GM03348 (cell line): ENCODE results near the gene OGDHL.
A peak's percentile ranks its signal among the peaks of the same experiment; 100 is the strongest.
"Not testable (repeated sequence)": the region's sequence is repeated elsewhere in the genome, so short reads cannot be mapped to it uniquely, and the experiment has no call there.

Source experiments
- DNase-seq: peaks from one replicate; pipeline ENCODE4 v3.0.0; 2012; ENCODE audit warnings: low spot score

OGDHL gene

DNA sequence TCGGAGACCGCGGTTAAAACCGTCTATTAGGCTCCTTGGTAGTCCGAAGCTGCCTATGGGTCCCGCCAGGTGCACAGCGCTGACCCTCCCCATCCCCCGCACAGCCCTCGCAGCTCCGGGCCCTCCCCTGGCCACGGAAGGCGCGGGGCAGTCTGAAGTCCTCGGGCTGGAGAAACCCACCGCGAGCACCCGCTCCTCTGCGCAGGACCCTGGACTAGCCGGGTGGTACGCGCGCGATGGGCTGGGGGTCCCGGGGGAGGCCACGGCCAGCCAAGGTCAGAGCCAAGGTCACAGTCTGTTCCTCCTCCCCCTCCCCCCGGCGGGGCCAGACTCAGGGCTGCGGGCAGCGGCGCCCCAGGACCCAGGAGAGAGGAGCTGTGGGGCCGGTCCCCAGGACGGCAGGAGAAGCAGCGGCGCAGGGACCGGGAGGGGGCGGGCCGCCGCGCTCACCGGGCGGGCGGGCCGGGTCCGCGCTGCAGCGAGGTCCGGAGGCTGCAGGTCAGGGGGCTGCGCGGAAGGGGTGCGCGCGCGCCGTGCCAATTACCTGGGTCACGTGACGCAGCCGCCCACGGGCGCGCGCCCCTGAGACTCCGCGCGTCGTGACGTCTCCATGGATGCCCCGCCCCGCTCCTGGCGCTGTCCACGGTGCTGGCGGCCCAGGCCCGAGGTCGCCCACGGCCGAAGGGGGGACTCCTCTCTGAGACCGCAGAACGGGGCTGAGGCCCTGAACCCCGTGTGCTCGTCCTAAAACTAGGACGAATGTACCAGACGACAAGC, at the start of gene OGDHL:
Gene OGDHL, minus strand, starts transcription at position 535 of the 777 bp plus-strand sequence. CDS start 3,731 bp downstream, outside the sequence.
- peak; percentile 89 for DNase-seq

DNA sequence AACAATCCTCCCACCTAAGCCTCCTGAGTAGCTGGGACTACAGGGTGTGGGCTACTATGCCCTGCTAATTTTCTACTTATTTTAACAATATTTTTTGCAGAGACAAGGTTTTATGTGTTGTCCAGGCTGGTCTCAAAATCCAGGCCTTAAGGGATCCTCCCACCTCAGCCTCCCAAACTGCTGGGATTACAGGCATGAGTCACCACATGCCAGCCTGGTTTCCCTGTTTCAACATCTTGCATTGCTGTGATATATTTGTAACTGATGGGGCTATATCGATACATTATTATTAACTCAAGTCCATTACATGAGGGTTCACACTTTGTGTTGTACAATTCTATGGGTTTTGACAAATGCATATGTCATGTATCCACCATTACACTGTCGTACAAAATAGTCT, 41.9 kb upstream of the OGDHL start:
- no peak for DNase-seq

DNA sequence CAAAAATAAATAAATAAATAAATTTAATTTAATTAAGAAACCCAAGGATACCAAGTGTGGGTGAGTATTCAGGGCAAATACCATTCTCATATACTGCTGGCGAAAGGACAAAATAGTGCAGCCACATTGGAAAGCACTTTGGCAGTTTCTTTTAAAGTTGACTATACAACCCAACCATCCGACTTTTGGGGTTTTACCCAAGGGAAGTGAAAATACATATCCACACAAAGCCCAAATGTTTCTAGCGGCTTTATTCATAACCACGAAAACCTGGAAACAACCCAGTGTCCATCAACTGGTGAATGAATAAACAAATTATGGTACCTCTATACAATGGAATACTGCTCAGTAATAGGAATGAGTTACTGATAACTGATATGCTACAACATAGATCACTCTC, 36.2 kb upstream of the OGDHL start:
- no peak for DNase-seq

DNA sequence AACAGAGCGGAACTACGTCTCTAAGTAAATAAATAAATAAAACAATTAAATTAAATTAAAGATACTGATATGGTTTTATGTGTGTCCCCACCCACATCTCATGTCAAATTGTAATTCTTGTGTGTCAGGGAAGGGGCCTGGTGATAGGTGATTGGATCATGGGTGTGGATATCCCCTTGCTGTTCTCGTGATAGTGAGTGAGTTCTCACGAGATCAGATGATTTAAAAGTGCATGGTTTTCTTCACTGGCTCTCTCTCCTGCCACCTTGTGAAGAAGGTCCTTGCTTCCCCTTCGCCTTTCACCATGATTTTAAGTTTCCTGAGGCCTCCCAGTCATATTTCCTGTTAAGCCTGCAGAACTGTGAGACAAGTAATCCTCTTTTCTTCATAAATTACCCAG, 29.0 kb upstream of the OGDHL start:
- DNase-seq: no peak

DNA sequence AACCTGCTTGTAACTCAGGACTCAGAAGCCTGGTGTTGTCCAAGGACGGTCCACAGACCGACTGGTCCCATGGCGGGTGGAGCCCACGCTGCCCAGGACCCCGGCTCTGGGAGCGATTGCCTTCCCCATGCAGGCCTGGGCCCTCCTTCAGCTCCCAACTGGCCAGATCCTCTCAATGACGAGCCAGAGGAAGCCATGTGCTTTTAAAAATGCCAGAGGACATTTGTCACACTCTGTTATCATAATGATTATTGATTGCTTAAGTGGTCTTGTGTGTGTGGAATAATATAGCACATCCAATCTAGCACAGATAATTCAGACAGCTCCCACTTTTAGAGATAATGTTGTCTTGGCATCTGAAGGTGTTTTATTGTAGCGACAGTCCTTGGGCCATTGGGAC, 22.6 kb upstream of the OGDHL start:
- DNase-seq: no peak

DNA sequence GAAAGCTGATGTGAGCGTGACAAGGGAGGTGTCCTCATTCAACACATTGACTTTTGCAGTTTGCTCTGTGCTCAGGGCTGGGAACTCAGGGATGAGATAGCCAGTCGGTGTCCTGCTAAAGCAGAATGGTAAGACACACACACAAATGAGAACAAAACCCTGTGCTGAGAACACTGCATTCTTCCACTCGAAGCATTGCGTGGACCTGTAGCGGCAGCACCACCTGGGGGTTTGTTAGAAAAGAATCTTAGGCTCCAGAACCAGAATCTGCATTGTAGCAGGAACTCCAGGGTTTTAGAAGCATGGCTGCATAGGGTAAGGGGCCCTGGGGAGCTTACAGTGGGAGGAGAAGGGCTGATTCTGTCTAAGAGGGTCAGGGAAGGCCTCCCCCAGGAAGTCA, 21.5 kb upstream of the OGDHL start:
- DNase-seq: no peak

DNA sequence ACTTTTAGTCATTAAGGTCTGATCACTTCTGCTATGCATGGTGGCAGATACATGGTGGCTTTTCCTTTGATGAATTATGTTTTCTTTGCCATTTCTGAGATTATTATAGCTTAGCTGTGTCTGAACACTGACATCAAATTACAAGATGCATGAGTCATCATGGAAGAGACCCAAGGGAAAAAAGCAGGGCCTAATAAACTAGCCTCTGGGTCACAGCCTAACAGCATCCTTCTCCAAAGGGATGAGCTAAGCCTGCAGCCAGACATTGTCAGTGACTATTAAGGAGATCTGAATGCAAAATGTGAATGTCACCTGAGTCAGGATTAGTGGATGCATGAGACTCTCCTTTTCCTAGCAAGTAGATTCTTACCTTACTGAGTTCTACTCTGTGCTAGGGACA, 19.1 kb upstream of the OGDHL start:
- no peak for DNase-seq

DNA sequence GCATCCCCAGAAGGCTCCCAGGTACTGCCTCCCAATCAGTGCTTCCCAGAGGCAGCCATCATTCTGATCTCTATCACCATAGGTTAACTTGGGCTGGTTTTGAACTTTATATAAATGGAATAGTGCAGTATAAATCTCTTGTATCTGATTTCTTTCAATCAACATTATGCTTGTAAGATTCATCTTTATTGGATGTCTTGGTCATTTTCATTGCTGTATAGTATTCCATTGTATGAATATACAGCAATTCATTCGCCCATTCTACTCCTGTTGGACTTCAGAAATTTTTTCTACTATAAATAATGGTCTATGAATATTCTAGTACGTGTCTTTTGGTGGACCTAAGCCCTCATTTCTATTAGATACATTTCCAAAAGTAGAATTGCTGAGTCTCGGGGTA, 16.1 kb upstream of the OGDHL start:
- DNase-seq: no peak

DNA sequence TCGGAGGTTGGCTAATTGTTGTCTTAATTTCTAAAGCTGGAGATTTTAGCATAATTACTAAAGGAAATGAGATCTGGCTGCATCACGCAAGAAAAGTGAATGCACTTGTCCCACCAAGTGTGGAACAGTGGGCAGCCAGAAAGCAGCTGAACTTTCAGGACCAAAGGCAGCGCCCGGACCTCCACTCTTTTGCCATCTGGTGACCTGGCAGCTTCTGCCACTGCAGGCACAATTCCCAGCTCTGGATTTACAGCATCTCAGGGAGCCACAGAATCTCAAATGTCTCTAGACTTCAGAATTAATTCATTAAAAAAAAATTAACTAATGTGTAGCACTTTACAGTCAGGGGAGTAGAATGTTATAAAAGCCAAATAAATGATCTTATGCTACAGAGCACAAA, 14.7 kb upstream of the OGDHL start:
- DNase-seq: no peak

DNA sequence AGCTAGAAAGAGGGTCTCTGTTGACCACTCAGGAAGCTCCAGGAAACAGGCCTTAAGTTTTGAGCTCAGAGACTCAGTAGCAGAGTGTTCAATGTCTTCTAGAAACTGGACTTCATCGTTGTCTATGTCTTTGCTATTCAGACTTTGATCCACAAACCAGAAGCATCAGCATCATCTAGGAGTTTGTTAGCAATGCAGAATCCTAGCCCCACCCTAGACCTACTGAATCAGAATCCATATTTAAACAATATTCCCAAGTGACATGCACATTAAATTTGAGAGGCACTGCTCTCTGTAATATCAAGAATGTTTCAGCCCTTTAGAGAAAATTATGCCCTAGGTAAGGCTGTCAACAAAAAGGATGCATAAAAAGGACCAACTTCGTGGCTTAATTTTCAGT, 12.9 kb upstream of the OGDHL start:
- no peak for DNase-seq

DNA sequence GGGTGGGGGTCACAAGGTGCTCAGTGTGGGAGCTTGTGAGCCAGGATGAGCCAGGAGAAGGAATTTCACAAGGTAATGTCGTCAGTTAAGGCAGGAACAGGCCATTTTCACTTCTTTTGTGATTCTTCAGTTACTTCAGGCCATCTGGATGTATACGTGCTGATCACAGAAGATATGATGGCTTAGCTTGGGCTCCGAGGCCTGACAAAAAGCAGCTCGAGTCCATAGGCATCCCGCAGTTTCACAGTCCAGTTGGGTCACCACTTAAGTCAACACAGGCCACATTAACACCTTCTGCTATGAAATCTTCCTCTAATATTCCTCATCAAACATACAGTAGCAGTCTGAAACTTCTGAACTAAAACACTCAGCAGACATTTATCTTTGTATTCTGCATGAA, 10.8 kb upstream of the OGDHL start:
- not testable (repeated sequence) for DNase-seq

DNA sequence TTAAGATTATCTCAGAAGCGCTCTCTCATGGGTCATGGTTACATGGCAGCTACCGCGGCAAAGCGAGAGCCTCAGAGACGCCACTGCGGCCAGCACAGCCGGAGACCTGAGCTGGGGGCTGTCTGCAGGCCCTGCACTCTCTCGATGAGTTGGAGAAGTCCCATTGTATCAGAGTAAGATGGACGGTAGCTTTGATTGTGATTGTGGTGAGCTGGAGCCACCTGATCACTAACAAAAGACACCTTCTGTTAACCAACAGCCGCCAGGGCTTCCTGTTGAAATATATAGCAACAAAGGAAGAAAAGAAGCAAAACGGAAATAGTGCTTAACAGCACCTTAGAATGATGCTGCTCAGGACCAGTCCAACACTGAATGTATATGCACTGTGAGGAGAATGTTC, 8.9 kb upstream of the OGDHL start:
- DNase-seq: not testable (repeated sequence)

DNA sequence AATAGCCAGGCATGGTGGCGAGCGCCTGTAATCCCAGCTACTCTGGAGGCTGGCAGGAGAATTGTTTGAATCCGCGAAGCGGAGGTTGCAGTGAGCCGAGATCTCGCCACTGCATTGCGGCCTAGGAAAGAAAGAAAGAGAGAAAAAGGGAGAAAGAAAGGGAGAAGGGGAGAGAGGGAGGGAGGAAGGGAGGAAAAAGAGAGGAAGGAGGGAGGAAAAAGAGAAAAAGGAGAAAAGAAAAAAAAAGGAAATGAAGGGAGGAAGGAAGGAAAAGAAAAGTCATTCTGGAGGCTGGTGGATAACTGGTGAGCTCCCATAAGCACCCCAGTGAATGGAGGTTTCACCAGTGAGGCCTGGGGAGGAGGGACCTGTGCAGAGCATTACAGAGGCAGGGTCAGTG, 7.6 kb upstream of the OGDHL start:
- DNase-seq: peak; percentile 6

DNA sequence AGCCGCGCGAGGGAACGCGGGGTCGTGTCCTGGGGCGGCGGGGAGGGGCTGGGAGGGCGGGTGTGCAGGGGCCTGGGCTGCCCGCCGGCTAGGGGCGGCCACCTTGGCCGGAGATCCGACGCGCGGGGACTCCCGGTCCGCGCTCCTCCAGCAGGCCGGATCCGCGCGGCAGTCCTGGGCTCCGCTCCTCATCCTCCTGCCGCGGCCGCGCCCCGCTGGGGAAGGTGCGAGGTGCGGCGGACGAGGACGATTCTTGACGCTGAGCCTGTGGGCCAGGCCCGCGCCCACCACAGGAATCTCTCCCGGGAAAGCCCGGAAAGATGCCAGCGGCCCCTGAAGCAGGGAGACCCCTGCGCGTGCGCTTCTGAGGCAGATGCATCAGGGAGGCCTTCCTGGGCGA, 6.6 kb upstream of the OGDHL start:
- peak; percentile 5 for DNase-seq

DNA sequence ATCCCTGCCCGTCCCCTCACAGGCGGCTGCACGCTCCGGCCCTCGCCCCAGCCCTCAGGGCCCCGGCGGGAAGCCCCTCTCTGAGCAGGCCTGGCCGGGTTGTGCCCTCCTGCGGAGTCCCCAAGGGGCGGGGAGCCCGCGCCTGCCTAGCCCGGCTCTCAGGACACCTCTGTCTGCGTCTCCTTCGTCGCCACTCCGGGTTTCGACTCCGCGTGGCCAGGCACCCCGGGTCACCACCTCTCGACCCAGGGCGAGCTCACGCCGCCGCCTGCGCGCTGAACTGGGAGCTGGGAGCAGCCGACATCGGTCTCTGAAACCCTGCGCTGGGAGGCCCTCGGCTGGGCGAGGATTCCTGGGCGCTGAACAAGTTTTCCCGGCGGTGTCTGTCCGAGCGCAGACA, 6.2 kb upstream of the OGDHL start:
- DNase-seq: peak; percentile 4

DNA sequence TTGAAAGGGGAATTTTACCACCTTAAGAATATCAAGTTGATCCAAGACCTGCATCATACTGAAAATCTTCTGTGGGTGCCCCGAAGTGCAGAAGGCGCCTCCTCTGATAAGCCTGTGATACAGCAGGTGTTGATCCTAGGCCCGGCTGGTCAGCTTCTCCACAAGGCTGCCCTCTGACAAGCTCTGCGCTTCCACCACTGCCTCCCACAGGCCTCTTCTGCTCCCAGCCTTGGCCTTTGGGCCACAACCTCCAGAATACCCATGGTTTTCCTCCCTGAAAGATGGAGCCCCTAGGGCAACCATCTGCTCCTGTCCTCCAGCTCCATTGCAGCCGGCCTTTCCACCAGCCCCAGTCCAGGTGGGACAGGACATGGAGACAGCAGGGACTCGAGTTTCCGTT, 5.6 kb upstream of the OGDHL start:
- no peak for DNase-seq

DNA sequence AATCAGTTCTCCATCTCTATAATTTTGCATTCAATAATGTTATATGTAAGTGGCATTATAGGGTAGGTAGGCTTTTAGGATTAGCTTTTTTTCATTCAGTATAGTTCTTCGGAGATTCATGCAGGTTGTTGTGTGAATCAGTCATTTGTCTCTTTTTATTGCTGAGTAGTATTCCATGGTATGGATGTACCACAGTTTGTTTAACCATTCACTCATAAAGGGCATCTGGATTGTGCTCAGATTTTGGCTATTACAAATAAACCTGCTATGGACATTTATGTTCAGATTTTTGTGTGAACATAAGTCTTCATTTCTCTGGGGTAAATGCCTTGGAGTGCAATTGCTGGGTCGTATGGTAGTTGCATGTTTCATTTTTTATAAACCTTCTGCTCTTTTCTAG, 4.4 kb upstream of the OGDHL start:
- no peak for DNase-seq

DNA sequence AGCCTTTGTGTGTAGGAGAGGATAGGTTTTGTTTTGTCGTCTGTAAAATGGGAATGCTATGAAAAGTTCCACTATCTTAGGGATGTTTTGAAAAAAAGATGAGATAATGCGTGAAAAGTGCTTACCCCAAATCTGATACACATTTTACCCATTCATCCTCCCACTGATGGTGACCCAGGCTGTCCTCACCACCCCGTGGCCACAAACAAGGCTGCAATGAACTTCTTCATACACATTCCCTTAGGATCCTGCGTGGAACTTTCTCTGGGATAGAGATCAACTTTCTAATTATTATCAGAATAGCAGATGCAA, 399 bp upstream of the OGDHL start:
- no peak for DNase-seq

DNA sequence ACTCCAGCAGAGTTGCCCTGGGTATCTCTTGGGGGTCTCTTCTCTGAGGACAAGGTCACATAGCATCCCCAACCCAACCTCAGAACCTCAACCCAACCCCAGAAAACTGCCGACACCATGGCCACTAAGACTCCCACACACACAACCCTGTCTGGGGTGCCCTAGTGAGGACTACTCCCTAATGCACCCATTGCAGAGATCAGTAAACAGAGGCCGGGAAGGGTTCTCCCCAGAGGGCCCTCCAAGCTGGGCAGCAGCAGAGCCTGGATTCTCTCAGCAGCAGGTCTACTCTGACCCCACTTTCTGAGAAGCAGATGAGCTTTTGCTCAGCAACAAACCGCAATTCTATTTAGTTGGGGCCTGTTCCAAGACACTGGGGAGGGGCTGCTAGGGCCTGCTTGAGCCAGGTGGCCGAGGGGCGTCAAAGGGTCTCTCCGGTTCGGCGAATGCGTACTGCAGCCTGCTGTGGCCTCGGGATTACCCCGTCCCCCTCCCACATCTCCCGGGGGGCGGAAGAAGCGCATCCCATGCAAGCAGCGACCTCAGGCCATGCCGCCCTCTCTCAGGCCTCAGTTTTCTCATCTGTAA, 828 bp downstream of the OGDHL start:
- peak; percentile 8 for DNase-seq

DNA sequence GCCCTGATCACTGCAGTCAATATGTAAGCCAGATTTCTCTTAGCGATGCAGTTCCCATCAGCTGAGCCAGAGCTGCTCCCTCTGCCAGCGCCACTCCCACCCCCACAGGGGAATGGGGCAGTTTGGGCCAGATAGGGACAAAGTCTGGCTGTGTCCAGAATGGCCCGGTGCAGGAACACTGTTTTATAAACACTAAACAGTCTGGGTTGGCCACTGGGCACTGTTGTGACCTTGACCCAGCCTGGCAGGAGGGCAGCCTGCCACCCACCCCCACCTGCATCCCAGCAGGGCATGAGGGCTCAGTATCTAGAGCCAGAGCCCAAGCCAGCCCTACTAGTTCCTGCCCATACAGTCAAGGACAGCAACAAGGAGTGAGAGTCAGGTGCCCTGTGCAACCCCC, 1.3 kb downstream of the OGDHL start:
- peak; percentile 9 for DNase-seq

DNA sequence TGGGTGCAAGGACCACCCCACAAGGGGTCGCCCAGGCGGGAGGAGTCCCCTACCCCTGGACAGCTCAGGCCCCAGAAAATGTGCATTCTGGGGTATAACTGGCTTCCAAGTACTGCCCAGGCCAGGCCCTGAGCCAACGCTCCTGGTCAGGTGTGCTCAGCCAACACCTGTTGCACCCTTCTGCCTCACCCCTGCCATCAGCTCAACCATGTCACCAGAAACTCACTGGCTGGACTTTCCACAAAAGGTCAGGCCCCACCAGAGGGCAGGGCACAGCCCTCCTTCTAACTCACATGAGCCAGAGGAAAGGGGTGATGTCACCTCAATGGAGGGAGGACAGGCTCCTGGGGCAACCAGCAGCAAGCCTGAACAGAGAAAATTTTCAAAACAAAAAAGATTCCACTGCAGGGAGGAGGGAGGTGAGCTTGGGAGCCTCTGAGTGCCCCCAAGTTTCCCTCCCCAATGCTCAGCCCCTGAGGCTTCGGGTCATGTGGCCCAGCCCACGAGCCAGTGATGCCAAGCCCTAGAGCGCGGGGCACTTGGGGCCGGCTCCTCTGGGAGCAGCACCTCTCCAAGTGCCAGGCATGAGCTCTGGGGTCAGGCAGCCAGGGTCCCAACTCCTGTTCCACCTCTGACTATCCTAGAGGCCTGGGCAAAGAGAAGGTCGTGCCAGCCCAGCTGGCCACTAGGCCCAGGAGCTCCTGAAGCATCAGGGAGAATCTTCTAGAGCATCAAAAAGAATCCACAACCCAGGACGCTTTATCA, 2.2 kb downstream of the OGDHL start:
- DNase-seq: peak; percentile 5

DNA sequence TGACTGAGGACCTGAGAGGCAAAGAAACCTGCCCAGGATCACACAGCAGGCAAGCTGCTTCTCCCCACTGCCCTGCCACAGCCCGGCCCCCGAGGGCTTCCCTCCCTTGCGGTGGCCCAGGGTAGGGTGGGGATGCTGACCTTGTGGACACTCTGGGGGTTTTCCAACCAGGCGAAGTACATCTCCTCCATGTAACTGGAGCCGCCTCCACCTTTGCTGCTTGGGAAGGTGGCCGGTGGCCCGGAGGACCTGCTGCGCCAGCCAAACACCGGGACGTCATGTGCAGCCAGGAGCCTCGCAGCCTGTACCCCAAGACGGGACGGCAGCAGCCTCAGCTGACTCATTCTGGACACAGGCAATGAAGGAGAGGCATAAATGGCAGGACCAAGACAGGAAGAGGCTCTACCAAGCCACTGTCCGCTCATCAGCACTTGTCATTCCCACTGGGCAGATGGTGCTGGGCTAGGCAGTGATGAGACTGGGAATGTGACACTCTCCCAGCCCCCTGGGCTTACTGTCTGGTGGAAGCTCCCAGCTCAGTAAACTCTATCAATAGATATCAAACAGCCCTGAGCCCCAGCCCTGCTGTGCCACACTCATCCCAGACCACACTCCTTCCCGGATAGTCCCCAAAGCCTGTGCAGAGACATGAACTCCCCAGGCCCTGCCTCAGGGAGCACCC, 3.7 kb downstream of the OGDHL start:
- DNase-seq: no peak

DNA sequence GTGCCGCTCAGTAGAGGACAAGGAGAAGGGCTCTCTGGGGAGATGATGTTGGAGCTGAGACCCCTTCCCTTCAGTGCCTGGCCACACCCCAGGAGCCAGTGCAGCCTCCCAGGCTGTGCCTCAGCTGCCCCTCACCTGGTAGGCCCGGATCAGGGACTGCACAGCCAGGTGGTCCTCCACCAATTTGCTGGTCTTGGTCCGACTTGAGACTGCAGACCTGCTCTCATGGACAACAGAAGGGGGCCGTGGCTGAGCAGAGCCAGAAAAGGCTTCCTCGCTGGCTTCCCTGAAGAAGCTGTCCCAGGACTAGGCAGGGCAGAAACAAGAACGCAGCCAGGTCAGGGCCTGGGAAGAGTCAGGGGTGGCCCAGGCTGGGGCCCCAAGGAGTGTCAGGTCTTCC, 5.5 kb downstream of the OGDHL start:
- no peak for DNase-seq
